Uterus (tissue), 2 donors: ENCODE measurements around the gene CCDC148.

Experiments
- CTCF ChIP-seq, 4 experiments: fragments of 200-600 bp in 2 of 4; fragments of 450-650 bp in 2 of 4; sonication (generic) in 2 of 4; IDR thresholded peaks; one replicate each; pipeline ENCODE4 v1.5.1; 2016 to 2019; ENCODE audit warnings: antibody characterized with exemption in 4 of 4, mild to moderate bottlenecking in 2 of 4, moderate library complexity in 1 of 4
- POLR2A ChIP-seq, 2 donors: fragments of 450-650 bp; IDR thresholded peaks; one replicate each; pipeline ENCODE4 v1.6.1; 2016; ENCODE audit warnings: antibody characterized with exemption in 2 of 2, mild to moderate bottlenecking in 1 of 2, moderate library complexity in 1 of 2

GRCh38 chr2:158319269-158319668 lies 137.3 kb downstream of the CCDC148 start:
- TF ChIP-seq CTCF (IDR thresholded peaks at IDR 0.05) (no peak), POLR2A (IDR thresholded peaks at IDR 0.05) (no peak)
